GM18526 (cell line): ENCODE results near the gene SLC8A1.

Source experiments
- POLR2A ChIP-seq: IDR thresholded peaks from 3 replicates; pipeline ENCODE4 v1.6.1; 2011; ENCODE audit not compliant: insufficient read length; ENCODE audit errors: extremely low read depth

Gene SLC8A1

GRCh38 chr2:40445467-40445866 is 6.4 kb downstream of the SLC8A1 start:
- TF ChIP-seq POLR2A: no peak

- TF ChIP-seq POLR2A: no peak
Measured at GRCh38 chr2:40440835-40441234, 11.1 kb downstream of the SLC8A1 start.

- TF ChIP-seq POLR2A: no peak
Measured at GRCh38 chr2:40439473-40439872, 12.4 kb downstream of the SLC8A1 start.

GRCh38 chr2:40436093-40436475 is 15.8 kb downstream of the SLC8A1 start:
- TF ChIP-seq POLR2A: no peak

- no peak for TF ChIP-seq POLR2A
Measured at GRCh38 chr2:40435426-40436092, 16.3 kb downstream of the SLC8A1 start.

GRCh38 chr2:40434731-40435271 is 17.1 kb downstream of the SLC8A1 start:
- no peak for TF ChIP-seq POLR2A

GRCh38 chr2:40433736-40434135 is 18.2 kb downstream of the SLC8A1 start:
- TF ChIP-seq POLR2A: no peak

GRCh38 chr2:40432921-40433483 is 18.9 kb downstream of the SLC8A1 start:
- no peak for TF ChIP-seq POLR2A

GRCh38 chr2:40431600-40431955 is 20.3 kb downstream of the SLC8A1 start:
- no peak for TF ChIP-seq POLR2A

GRCh38 chr2:40430776-40431599 is 20.9 kb downstream of the SLC8A1 start:
- no peak for TF ChIP-seq POLR2A

- no peak for TF ChIP-seq POLR2A
Measured at GRCh38 chr2:40428439-40428838, 23.5 kb downstream of the SLC8A1 start.

GRCh38 chr2:40421631-40422297 is 30.1 kb downstream of the SLC8A1 start:
- no peak for TF ChIP-seq POLR2A

- no peak for TF ChIP-seq POLR2A
Measured at GRCh38 chr2:40420478-40420877, 31.4 kb downstream of the SLC8A1 start.

- no peak for TF ChIP-seq POLR2A
Measured at GRCh38 chr2:40419364-40419762, 32.5 kb downstream of the SLC8A1 start.

- no peak for TF ChIP-seq POLR2A
Measured at GRCh38 chr2:40418614-40419363, 33.1 kb downstream of the SLC8A1 start.
